Smooth muscle cell (in vitro differentiated cells): ENCODE measurements around the gene SKI. TPM values are rescaled to one million over a fixed set of nuclear protein-coding genes. Genes with fewer than 3 reads are reported as not detected.

Source experiments
- DNase-seq: peaks from one replicate; lab custom pipeline; 2025; ENCODE audit not compliant: unreplicated experiment; lab: John Stamatoyannopoulos, UW
- H2AFZ ChIP-seq: fragments of 200-600 bp; sonication (generic); 2 replicates; pipeline ENCODE4 v1.6.0; 2016; ENCODE audit warnings: antibody characterized with exemption, low read depth, mild to moderate bottlenecking
- H3F3A ChIP-seq: fragments of 200-600 bp; sonication (generic); 2 replicates; pipeline ENCODE4 v1.6.0; 2017; ENCODE audit warnings: antibody characterized with exemption, low read depth
- H3K27ac ChIP-seq: fragments of 200-600 bp; sonication (generic); 2 replicates; pipeline ENCODE4 v1.5.1; 2016; ENCODE audit warnings: low read depth, mild to moderate bottlenecking
- H3K27me3 ChIP-seq: fragments of 200-600 bp; sonication (generic); 2 replicates; pipeline ENCODE4 v1.6.1; 2016; ENCODE audit warnings: low read depth, mild to moderate bottlenecking
- H3K36me3 ChIP-seq: fragments of 200-600 bp; sonication (generic); 2 replicates; pipeline ENCODE4 v1.5.1; 2016; ENCODE audit warnings: low read depth
- H3K4me1 ChIP-seq: fragments of 200-600 bp; sonication (generic); 2 replicates; pipeline ENCODE4 v1.5.1; 2016; ENCODE audit warnings: low read depth
- H3K4me2 ChIP-seq: fragments of 200-600 bp; sonication (generic); 2 replicates; pipeline ENCODE4 v1.6.0; 2016; ENCODE audit warnings: mild to moderate bottlenecking
- H3K4me3 ChIP-seq: fragments of 200-600 bp; sonication (generic); 2 replicates; pipeline ENCODE4 v1.5.1; 2016; ENCODE audit warnings: mild to moderate bottlenecking
- H3K79me2 ChIP-seq: fragments of 200-600 bp; sonication (generic); 2 replicates; pipeline ENCODE4 v1.6.0; 2016; ENCODE audit warnings: low read depth, mild to moderate bottlenecking
- H3K9ac ChIP-seq: fragments of 200-600 bp; sonication (generic); 2 replicates; pipeline ENCODE4 v1.6.0; 2016; ENCODE audit warnings: low read depth
- H3K9me3 ChIP-seq: fragments of 200-600 bp; sonication (generic); replicated peaks from 2 replicates; pipeline ENCODE4 v1.5.1; 2016; ENCODE audit warnings: low read depth
- H4K20me1 ChIP-seq: fragments of 200-600 bp; sonication (generic); 2 replicates; pipeline ENCODE4 v1.6.0; 2016; ENCODE audit warnings: low read depth
- WGBS: methylation state at CpG from one replicate; pipeline ENCODE4 v1.1.7; 2016; ENCODE audit warnings: low lambda C conversion rate; 5-methylcytosine and 5-hydroxymethylcytosine counted together
- polyA plus RNA-seq: library from polyadenylated mRNA; unstranded; fragments of >200 nt; fragmentation: Nextera tagmentation; extraction: Ambion mirVana; gene quantifications from 2 replicates; pipeline ENCODE4 v1.2.1, GENCODE V29; 2016
- total RNA-seq: library from RNA; depleted of rRNA; stranded (reverse); fragments of >200 nt; gene quantifications from 2 replicates; pipeline ENCODE4 v1.2.3, GENCODE V29; 2014
- TF ChIP-seq, protein P1 (sequence below): fragments of 200-600 bp; sonication (generic); IDR thresholded peaks from 2 replicates; pipeline ENCODE4 v1.5.1; 2017; ENCODE audit warnings: borderline replicate concordance, mild to moderate bottlenecking, antibody characterized with exemption; ENCODE audit not compliant: insufficient read depth, poor library complexity, severe bottlenecking

Gene SKI
- total and polyA plus RNA-seq, 2 experiments from 2014 or later = 4.2 to 19.6 TPM

DNA sequence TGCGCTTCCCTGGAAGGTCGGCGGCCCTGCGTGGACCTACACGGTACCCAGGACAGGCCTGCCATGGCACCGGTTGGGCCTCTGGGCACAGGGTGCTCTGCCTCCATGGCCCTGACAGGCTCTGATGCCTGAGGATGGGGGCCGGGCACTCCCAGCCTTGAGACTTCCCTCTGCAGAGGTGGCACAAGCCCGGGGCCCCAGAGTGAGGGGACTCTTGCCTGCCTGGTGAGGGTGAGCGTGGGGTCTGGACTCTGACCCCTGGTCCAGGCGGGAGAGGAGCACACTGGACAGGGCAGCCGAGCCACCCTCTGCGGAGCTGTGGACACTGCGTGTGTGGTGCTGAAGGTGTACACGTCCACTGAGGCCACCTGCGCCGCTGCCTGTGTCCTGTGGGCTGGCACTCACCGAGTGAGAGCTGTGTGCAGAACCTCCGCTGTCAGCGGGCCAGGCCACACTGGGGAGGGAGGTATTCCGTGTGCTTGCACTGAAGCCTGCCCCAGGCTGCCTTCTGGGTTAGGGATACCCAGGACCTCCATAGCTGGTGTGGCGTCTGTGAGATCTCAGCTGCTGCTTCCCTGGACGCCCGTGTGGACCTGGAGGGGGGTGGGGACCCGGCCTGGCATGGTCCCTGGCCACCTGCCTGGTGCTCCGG lies 10.4 kb downstream of the SKI start:
- DNase-seq = no peak
- Histone ChIP-seq H3K27ac (no peak overlapping the region), H2AFZ (no peak overlapping the region), H3K4me3 (no peak overlapping the region), H3F3A (peaks cover 4% of the 10 kb centered on the region), H3K79me2 (peaks cover 100% of the 10 kb centered on the region), H3K27me3 (no peaks in the 10 kb centered on the region), H3K4me2 (no peak overlapping the region), H3K9me3 (no peaks in the 10 kb centered on the region), H3K36me3 (no peaks in the 10 kb centered on the region), H3K9ac (no peak overlapping the region), H3K4me1 (peaks cover 23% of the 10 kb centered on the region), H4K20me1 (peaks cover 100% of the 10 kb centered on the region)
- TF ChIP-seq, protein P1, sequence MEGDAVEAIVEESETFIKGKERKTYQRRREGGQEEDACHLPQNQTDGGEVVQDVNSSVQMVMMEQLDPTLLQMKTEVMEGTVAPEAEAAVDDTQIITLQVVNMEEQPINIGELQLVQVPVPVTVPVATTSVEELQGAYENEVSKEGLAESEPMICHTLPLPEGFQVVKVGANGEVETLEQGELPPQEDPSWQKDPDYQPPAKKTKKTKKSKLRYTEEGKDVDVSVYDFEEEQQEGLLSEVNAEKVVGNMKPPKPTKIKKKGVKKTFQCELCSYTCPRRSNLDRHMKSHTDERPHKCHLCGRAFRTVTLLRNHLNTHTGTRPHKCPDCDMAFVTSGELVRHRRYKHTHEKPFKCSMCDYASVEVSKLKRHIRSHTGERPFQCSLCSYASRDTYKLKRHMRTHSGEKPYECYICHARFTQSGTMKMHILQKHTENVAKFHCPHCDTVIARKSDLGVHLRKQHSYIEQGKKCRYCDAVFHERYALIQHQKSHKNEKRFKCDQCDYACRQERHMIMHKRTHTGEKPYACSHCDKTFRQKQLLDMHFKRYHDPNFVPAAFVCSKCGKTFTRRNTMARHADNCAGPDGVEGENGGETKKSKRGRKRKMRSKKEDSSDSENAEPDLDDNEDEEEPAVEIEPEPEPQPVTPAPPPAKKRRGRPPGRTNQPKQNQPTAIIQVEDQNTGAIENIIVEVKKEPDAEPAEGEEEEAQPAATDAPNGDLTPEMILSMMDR = no peak
- WGBS = 91% methylated on average over 24 of the region's 25 CpGs

DNA sequence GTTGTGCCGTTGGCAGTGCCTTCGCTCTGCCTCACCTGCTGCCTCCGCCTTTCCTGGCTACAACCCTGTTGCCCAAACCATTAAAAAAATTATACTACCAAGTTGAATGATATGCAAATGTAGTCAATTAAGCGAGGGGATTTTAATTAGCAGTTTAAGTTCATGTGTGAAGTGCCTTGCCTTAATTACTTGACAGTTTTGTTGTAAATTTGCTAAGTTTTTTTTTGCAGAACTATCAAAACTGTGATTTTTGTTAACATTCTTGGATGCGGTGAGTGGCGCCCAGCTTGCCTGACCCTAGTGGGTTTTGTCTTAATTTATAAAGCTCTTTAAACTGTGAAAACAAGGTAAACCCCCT lies 10.9 kb downstream of the SKI start:
- no peaks in the 10 kb centered on the region for H3K27me3 ChIP-seq
- TF ChIP-seq, protein P1 = no peak
- H4K20me1 ChIP-seq = peaks cover 100% of the 10 kb centered on the region
- peaks cover 100% of the 10 kb centered on the region for H3K79me2 ChIP-seq
- 95% methylated on average over 6 of the region's 6 CpGs for WGBS
- peaks cover 4% of the 10 kb centered on the region for H3F3A ChIP-seq
- H3K9me3 ChIP-seq = no peaks in the 10 kb centered on the region
- DNase-seq = no peak
- peaks cover 18% of the 10 kb centered on the region for H3K4me1 ChIP-seq
- no peak overlapping the region for H2AFZ ChIP-seq
- no peak overlapping the region for H3K4me3 ChIP-seq
- no peak overlapping the region for H3K4me2 ChIP-seq
- H3K9ac ChIP-seq = no peak overlapping the region
- H3K27ac ChIP-seq = peak overlapping the region; percentile 75
- no peaks in the 10 kb centered on the region for H3K36me3 ChIP-seq

DNA sequence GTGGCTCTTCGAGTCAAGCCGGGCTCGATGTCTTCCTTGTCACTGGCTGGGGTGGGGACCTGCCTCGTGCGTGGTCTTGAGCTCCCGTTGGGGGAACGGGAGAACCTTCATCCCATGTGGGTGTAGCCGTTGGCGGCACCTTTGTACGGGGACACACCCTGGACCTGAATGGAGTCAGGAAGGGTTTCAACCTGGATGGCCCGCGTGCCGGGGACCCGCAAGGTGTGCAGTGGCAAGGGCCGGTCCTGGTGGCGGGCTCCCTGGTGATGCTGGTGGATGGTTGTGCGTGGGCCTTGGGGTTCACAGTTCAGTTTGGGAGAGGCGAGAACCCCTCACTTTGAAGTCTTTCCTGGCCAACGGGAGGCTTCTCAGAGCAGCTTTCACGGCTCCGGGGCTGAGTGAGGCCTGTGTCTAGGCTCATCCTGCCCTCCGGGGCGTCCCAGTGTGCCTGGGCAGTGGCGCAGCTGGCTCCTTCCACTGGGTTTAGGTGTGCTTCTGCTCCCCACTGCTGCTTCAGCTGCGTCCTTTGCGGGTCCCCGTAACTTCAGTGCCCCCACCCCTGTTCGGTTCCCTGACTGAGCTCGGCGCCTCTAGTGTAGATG lies 11.4 kb downstream of the SKI start:
- H3K27me3 ChIP-seq = no peaks in the 10 kb centered on the region
- H3K4me3 ChIP-seq = no peak overlapping the region
- H4K20me1 ChIP-seq = peaks cover 100% of the 10 kb centered on the region
- peaks cover 4% of the 10 kb centered on the region for H3F3A ChIP-seq
- peak overlapping the region; percentile 78 for H3K4me2 ChIP-seq
- H3K4me1 ChIP-seq = peaks cover 13% of the 10 kb centered on the region
- no peak for DNase-seq
- H3K9me3 ChIP-seq = no peaks in the 10 kb centered on the region
- peak overlapping the region; percentile 35 for H3K9ac ChIP-seq
- H3K79me2 ChIP-seq = peaks cover 100% of the 10 kb centered on the region
- 94% methylated on average over 30 of the region's 30 CpGs for whole genome bisulfite sequencing
- TF ChIP-seq, protein P1 = no peak
- peak overlapping the region; percentile 75 for H3K27ac ChIP-seq
- H3K36me3 ChIP-seq = no peaks in the 10 kb centered on the region
- H2AFZ ChIP-seq = no peak overlapping the region
